T-helper 9 cell (primary cell): ENCODE results near the gene ZNF467.

Experiments
- DNase-seq: peaks from one replicate; pipeline ENCODE4 v3.0.0-alpha.2; 2020

The ZNF467 gene

DNA sequence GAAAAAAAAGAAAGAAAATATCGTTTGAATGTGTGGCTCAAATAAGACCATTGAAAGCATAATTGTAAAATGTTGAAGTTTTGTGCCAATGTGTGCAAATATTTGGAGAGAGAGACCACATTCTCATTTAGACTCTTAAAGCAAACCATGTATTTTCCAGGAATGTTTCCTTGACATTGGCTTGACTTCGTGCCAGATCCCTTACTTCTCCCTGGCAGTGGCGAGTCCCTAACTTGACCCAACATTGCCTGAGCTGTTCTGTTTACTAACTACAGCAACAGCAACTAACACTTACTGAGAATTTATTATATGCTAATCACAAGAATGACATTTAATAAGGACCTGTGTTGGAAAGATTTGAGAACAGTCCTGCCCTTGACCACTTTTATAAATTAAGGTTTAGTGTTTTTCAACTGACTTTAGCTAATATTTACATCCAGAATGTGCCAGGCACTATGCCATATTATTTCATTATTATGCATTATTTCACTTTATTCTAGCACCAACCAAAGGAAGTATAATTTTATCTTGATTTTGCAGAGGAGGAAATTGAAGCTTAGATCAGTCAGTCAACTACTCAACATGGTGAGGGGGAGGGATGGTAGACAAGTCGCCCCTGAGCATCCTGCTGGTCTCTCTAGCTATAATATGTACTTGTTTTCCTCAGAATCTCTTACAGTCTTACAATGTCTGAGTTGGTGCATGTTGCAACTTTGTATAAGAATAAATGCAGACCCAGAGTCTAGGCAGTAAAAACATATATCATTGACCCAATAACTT is 29.7 kb downstream of the ZNF467 start:
- no peak for DNase-seq

DNA sequence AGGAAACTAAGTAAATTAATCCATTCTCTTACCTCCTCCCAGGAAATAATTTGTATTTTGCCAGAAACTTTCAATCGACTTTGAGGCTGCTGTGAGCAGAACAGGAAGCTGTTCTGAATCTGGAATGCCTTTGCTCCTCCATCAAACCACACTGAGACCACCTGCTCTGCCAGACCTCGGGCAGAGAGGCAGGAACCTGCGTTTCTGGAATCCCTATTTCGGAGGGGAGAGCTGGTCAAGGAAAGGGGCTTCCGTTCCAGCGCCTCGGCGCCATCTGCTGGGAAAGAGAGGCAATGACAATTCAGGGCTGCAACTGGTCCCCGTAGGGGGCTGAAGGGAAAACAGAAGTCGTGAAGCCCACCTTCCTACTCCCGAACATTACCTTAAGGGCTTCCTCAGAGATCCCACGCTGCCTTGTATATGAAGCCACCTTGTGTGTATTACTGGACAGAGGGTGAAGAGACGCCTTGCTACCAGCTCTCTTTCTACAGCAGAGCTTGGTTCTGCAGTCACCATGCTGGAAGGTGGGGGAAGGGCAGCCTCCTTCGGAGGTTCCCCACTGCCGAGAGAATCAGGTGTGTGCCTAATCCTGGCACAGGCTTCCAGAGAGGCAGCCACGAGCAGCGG is 31.2 kb downstream of the ZNF467 start:
- DNase-seq, result peak; percentile 49

DNA sequence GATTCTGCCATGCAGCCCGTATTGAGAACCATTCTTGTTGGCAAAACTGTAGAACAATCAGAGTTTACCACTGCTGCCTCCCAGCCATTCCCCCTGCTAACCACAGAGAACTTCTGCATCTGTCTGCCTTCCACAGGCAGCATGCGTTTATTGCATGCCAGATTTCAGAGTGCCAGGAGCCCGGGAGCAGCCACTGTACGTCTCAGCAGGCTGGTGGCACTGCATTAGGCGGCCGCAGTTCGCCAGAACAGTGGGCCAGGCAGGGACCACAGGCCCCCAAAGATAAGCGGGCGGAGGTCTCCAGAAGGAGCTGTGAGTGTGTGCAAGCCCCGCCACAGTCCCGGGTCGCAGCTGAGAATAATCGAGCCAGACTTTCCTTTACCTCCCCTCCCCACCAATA is 31.8 kb downstream of the ZNF467 start:
- no peak for DNase-seq

DNA sequence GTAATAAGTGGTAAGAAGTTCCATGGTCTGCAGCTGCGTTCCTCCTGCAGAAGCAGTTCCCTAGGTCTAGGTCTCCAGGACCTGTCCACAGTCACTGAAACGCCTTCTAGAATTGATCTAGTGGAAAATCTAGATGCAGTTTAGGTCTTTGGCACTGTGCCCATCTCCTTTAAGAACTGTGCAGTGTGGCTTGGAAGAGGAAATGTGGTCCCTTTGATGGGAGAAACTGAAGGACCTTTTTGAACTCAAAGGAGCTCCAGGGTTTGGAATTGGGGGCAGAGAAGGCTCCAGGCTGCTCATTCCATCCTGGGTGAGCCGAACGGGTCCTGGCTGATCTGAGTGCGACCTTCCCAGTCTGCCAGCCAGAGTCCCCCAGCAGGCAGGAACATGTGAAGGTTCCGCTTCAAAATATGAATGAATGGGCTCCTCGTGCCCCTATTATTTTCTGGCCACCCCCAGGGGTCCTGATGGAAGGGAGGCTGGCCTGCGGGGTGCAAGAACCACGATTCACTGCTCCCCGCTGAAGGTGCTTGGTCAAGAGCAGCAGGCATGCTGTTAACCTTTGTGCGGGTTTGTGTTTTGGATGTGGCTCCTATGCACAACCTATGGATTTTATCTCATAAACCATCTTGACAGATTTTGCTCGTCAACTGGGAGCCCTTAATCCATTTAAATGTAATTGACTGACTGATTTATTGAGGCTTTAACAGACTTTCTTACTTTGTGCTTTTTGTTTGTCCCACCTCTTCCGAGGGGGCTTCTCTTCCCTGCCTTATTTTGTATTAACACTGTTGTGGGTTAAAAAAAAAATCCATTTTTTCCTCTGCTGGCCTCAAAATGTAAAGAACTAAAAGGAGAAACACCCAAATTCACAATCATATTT is 36.7 kb downstream of the ZNF467 start:
- DNase-seq, result no peak

DNA sequence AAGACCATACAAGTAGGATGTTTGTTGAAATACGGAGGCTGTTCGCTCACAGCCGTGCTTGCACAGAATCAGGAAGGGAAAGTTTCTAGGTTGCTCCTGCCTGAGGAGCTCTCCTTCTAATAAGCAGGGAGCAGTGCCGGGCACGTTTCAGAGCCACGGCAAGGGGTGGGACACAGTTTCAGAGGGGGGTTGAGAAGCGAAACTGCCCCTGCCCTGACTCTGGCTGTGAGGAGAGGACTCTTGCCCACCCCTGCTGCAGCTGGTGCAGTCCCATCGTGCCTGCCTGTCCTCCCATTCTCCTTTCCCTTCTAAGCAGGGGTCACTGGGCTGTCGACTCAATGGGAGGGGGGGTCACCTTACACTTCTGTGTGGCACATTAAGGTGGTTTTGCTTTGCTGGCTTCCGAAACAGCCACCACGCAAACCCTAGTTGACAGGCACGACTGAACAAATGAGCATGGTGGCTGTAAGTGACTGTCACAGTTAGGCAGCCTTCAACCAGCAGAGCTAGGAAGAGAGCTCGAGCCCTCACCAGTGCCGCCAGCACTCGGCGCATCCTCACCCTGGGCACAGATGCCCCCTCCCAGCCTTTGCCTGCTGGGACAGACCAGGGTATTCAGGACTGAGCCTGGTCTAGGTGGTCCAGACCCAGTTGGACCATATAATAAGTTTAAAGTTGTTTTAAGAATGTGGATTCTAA is 37.5 kb downstream of the ZNF467 start:
- no peak for DNase-seq

DNA sequence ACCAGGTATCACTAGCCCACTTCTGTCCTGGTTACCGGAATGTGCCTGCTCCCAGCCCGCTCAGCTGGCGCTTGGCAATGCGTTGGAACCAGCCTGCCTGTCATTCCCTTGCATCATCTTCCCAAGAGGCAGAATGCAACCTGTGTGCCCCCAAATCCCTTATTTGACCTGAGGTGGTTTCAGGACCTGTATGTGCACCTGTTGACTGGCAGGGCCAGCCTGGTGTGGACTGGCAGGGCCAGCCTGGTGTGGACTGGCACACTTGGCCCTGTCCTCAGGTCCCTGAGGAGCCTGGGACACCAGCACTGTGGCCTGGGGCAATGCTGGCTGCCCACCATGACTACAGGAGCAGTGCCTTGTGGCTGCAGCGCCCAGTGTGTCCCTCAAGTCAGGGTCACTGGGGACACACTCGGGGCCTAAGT is 38.2 kb downstream of the ZNF467 start:
- no peak for DNase-seq

DNA sequence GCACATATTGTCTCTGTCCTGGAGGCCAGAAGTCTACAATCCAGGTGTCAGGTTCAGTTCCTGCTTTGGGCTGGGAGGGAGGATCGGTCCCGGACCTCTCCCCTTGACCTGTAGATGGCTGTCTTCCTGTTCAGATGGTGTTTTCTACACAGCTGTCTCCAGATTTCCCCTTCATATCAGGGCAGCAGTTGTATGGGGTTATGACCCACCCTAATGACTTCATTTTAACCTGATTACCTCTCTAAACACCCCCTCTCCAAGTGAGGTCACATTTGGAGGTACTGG is 38.7 kb downstream of the ZNF467 start:
- no peak for DNase-seq

DNA sequence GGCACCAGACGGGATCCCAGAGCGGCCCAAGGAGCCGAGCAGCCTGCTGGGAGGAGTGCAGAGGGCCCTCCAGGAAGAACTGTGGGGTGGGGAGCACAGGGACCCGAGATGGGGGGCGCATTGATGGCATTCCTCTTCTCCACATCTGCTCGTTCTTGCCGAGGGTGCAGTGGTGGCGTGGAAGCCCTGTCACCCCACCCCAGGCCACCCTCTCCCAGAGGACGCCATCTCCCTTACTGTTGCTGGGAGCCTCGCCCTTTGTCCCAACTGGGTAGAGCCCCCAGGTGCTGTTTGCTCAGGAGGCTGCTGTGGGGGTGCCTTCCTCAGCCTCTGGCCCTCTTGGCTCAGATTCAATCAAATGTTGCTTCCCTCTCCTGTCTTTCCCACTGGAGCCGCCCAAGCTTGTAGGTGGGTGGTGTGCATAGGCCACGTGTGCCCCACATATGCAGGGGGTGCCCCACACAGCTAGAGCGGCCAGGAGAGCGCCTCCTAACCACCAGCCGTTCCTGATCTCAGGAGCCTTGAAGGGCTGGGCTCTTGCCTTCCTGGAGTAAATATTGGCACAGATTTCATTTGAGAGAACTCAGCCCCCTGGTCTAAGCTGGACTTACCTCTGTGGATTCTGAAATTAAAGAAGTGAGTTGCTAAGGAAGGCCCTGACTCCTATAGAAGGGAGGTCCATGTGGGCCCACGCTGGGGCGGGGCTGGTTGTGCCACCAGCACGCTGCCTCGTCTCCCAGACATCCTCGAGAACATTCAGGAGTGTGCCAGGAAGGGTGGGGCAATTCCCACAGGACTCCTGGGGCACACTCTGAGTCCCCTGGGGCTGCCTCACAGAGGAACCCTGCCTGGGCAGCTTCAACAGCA is 39.2 kb downstream of the ZNF467 start:
- DNase-seq, result no peak

DNA sequence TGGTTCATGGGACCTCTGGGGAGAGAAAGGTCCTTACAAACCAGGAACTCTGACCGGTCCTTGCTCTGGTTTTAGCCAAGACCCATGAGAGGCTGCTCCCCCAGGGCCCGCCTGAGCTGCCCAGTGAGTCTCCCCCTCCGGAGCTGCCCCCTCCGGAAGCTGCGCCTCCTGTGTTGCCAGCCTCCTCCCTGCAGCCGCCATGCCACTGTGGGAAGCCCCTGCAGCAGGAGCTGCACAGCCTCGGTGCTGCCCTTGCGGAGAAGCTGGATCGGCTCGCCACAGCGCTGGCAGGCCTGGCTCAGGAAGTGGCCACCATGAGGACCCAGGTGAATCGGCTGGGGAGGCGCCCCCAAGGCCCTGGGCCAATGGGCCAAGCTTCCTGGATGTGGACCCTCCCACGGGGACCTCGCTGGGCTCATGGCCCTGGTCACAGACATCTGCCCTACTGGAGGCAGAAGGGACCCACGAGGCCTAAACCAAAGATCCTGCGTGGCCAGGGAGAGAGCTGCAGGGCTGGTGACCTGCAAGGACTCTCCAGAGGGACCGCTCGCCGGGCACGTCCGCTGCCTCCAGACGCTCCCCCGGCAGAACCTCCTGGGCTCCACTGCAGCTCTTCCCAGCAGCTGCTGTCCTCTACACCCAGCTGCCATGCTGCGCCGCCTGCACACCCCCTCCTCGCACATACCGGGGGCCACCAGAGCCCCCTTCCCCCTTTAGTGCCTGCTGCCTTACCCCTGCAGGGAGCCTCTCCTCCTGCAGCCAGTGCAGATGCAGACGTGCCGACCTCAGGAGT is 40.1 kb downstream of the ZNF467 start:
- no peak for DNase-seq

DNA sequence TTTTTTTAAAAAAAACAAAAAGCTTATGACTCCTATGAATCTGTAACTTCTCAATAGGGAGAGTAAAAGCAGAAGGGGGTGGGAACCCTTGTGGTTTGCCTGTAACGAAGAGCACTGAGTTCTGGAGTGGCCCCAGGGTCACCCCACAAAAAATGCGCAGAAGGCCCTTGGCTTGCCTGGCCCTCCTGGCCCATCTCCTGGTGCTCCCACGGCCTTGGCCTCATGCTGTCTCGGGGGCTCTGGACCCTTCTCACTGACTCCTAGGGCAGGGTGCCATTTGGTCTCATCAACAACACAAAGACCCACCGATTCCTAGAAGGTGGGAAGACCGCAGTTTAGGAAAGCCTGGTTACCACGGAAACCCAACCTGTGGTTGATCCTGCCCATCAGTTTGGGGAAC is 40.8 kb downstream of the ZNF467 start:
- no peak for DNase-seq

DNA sequence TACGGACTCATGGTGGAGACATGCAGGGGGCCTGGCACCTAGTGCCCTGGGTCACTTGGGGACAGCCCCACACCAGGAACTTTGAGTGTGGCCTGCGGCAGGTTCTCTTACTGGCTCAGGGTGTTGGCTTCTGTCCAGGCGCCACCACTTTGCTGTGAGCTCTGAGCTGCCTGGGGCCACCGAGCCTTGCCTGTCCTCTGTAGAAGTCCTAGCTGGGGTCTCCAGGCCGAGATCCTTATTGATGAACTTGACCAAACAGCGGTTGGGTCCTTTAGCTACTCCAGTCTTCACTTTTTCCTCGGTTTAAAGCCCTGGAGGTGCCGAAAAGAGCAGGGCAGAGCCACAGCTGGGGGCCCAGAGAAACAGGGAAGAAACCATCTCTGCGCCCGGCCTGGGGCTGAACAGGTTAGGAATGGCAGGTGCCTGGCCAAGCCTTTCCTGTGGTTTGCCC is 41.3 kb downstream of the ZNF467 start:
- DNase-seq, result no peak

DNA sequence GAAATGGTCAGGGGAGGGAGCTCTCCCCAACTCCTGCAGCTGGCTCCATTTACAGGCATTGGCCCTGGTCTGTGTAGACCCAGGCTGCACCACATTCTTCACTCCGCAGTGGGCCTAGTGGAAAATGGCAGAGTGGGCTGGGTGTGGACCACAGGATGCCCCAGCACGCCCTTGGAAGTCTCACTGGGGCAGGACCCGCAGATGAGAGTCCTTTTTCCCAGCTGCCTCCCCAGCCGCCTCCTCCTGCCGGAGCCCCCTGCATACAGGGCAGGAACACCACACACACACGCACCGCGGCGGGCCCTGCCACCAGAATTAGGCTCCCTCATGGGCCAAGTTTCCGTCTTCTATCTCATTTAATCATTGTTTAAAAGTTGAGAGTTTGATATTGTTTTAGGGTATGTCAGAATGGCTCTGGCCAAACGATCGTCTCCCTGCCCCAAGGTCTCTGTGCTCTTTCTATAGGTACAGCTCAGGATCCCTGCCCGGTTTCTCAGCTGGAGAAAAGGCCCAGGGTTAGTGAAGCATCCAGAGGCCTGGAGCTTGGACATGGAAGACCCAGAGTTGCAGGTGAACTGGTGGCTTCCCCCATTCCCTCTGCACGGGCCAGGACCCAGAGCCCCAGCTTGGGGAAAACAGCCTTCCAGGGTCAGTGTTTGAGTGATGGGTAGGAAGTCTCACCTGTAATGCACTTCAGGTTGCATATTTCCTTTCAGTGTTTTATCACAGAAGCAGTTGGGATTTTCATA is 42.0 kb downstream of the ZNF467 start:
- no peak for DNase-seq

DNA sequence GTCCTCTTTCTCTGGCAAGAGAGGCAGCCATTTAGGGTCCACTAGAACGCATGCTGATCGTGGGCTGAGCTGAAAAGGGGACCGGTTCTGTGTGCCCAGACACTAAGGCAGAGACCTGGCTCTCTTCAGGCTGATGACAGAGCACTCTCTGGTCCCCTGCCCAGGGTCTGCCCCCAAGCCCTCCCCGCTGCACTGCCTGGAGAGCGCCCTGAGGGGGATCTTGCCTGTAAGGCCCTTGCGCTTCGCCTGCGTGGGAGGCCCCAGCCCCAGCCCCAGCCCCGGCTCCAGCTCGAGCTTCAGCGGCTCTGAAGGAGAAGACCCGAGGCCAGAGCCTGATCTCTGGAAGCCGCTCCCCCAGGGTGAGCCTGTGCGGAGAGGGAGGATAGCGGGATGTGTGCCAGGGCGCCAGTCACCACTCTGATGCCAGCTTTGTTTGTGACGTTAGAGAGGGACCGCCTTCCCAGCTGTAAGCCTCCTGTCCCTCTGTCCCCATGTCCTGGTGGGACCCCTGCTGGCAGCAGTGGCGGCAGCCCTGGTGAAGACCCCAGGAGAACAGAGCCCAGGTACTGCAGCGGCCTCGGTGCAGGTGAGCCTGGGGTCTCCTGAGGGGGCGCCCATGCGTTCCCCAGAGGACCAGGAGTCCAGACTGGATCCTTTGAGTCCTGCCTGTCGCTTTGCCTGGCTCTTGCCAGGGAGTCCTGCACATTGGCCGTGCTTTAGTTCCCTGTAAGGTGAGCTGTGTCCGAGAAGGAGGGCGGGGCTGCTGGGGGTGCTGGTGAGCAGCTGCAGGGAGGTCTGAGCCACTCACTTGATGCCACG is 43.2 kb downstream of the ZNF467 start:
- DNase-seq, result no peak

DNA sequence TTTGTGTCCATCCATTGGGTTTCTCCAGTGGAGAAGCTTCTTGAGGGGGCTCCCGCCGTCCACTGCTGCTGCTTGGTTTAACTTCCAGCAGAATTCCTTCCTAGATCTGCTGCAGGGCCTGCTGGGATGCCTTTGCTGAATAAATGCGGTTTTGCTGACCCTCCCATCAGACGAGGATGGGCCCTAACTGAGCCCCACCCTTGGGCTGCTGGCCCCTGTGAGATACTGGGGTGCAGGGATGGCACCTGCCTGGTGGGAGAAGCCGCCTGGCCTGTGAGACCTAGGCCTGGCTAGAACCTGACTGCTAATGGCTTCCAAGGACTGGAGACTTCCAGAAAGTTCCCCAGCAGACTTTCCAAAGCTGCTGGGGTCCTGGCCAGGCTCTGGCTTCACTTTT is 43.8 kb downstream of the ZNF467 start:
- no peak for DNase-seq

DNA sequence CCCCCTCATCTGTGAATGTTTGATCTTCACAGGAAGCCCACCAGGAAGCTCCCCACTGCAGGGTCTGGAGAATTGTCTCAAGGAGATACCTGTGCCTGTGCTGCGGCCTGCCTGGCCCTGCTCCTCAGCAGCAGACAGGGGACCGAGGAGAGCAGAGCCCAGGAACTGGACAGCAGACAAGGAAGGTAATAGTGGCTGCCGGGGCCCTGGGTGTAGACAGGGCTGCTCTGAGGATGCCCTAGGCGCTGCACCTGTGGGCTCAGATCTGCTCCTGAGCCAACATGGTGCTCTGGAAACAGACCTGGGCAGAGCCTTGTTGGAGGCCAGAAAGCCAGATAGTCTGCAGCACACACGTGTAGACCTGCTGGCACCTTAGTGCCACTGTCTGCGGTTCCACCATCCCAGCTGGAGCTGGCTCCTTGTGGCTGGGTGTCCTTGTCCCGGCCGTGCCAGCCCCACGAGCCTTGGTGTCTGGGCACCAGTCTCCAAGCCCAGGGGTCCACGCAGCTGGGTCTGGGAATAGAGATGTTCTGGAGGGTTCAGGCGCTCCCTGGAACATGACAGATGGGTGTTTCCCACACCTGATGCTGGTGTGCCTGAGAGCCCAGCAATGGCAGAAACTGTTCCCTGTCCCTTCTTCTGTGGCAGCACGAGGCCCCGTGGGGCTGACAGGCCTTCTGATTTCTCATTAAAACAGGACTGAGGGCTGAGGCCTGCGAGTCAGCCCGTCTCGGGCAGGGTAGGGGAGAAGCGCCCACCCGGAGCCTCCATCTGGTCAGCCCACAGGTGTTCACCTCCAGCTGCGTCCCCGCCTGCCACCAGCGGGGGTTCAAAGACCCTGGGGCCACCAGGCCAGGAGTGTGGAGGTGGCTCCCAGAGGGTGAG is 44.7 kb downstream of the ZNF467 start:
- DNase-seq, result no peak

DNA sequence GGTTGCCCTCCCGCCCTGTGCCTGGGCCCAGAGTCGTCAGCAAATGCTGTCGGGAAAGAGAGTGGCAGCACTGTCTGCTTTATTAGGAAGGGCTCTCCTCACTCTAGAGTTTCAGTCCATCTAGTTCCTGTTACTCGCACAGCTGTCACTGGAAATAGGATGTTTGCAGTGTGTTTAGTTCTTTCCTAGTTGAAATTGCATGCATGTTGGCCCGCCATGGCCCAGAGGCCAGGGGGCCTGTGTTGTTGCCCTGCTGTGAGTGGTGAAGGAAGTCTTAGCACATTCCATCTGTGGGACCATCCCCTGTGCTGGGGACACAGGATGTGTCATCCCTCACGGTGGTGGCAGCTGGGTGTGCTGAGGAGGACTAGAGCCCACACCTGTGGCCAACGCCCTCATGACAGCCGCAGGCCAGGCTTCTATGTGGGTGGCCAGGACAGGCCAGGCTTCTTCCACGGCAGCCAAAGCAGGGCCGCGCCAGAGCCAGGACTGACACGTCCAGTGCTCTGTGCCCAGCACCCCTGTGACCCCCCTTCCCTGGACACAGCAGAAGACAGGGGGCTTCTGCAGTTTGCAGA is 45.4 kb downstream of the ZNF467 start:
- no peak for DNase-seq

DNA sequence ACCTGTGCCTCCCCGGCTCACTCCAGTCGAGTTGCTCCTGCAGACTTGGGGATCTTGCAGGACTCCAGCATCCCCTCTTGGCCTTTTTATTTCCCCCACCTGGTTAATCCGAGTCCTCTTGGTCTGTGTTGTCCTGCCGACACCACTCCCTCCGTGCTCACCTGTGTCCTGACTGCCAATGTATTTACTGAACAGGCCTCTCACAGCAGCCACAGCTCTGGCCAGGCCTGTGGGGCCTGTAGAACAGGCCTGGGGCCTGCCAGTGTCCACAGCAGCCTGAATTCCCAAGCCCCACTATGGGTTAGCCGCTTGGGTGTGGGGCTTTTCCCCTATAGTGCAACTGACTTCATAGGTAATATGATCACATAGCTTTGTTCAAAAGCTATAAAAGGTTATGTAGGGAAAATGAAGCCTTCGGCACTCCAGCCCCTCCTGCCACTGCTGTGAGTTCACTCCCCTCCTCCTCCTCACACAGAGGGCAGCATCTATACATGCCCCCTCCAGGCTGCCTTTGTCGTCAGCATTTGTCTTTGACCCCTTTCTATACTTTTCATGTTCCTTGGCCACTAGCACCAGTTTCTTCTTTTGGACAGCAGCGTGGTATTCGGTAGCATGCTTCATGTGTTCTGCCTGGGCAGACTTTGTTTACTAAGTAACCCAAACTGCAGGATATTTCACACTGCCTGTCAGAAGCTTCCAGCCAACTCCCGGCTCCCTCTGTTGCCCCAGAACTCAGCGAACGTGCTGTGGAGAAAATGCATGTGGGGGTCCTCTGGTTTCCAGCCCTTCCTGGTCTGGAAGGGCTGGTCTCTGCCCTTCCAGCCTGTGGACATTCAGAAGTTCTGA is 46.1 kb downstream of the ZNF467 start:
- no peak for DNase-seq
